H9 (cell line): ENCODE data around the gene TOP3B. TPM values are rescaled to one million over a fixed set of nuclear protein-coding genes. Genes with fewer than 3 reads are reported as not detected.

Experiments
- DNase-seq: peaks from one replicate; pipeline ENCODE4 v3.0.0-alpha.2; 2017
- H2AFZ ChIP-seq: one replicate; pipeline ENCODE4 v1.6.1; 2013; ENCODE audit warnings: mild to moderate bottlenecking, low read length, control low read depth, moderate library complexity
- H2AK5ac ChIP-seq: 2 replicates; pipeline ENCODE4 v1.6.1; 2013; ENCODE audit warnings: low read length, control low read depth, mixed read lengths; ENCODE audit not compliant: insufficient read length
- H2BK120ac ChIP-seq: one replicate; pipeline ENCODE4 v1.6.1; 2013; ENCODE audit warnings: low read depth, mild to moderate bottlenecking, low read length, control low read depth, inconsistent platforms; ENCODE audit not compliant: poor library complexity, severe bottlenecking
- H2BK12ac ChIP-seq: 2 replicates; pipeline ENCODE4 v1.6.1; 2013; ENCODE audit warnings: low read length, control low read depth, mixed read lengths, low read depth; ENCODE audit not compliant: insufficient read length
- H2BK15ac ChIP-seq: 2 replicates; pipeline ENCODE4 v1.6.1; 2013; ENCODE audit warnings: low read depth, low read length, control low read depth
- H2BK20ac ChIP-seq: one replicate; pipeline ENCODE4 v1.6.1; 2013; ENCODE audit warnings: low read depth, mild to moderate bottlenecking, low read length, control low read depth, inconsistent platforms; ENCODE audit not compliant: poor library complexity, severe bottlenecking
- H2BK5ac ChIP-seq: 2 replicates; pipeline ENCODE4 v1.6.1; 2013; ENCODE audit warnings: low read length, control low read depth, mixed read lengths; ENCODE audit not compliant: insufficient read length
- H3K14ac ChIP-seq: 2 replicates; pipeline ENCODE4 v1.6.1; 2013; ENCODE audit warnings: low read length, control low read depth; ENCODE audit not compliant: insufficient read depth
- H3K18ac ChIP-seq: 2 replicates; pipeline ENCODE4 v1.6.1; 2013; ENCODE audit warnings: low read depth, mild to moderate bottlenecking, mixed read lengths, low read length, control low read depth; ENCODE audit not compliant: insufficient read length
- H3K23ac ChIP-seq: 2 replicates; pipeline ENCODE4 v1.6.1; 2013; ENCODE audit warnings: low read length, control low read depth, mixed read lengths, low read depth; ENCODE audit not compliant: insufficient read length
- H3K23me2 ChIP-seq: 2 replicates; pipeline ENCODE4 v1.6.1; 2013; ENCODE audit warnings: low read depth, mild to moderate bottlenecking, mixed read lengths, low read length, control low read depth; ENCODE audit not compliant: insufficient read length, poor library complexity, severe bottlenecking
- H3K27ac ChIP-seq: 2 replicates; pipeline ENCODE4 v1.5.1; 2013; ENCODE audit warnings: low read length, control low read depth, mixed read lengths, low read depth; ENCODE audit not compliant: insufficient read length
- H3K27me3 ChIP-seq: 2 replicates; pipeline ENCODE4 v1.6.1; 2013; ENCODE audit warnings: low read length, control low read depth, inconsistent platforms; ENCODE audit not compliant: insufficient read depth
- H3K4ac ChIP-seq: 2 replicates; pipeline ENCODE4 v1.6.1; 2013; ENCODE audit warnings: low read depth, mild to moderate bottlenecking, control low read depth, inconsistent platforms, low read length, moderate library complexity
- H3K4me1 ChIP-seq: 2 replicates; pipeline ENCODE4 v1.6.1; 2013; ENCODE audit warnings: low read length, control low read depth, inconsistent platforms; ENCODE audit not compliant: insufficient read depth
- H3K4me2 ChIP-seq: 2 replicates; pipeline ENCODE4 v1.6.1; 2013; ENCODE audit warnings: low read length, control low read depth, mixed read lengths; ENCODE audit not compliant: insufficient read length, insufficient read depth
- H3K56ac ChIP-seq: 2 replicates; pipeline ENCODE4 v1.6.1; 2013; ENCODE audit warnings: low read depth, mild to moderate bottlenecking, mixed read lengths, low read length, control low read depth; ENCODE audit not compliant: insufficient read length
- H3K79me1 ChIP-seq: 2 replicates; pipeline ENCODE4 v1.6.1; 2013; ENCODE audit warnings: low read depth, mild to moderate bottlenecking, moderate library complexity, low read length, control low read depth, inconsistent platforms; ENCODE audit not compliant: insufficient read depth, poor library complexity, severe bottlenecking
- H3K79me2 ChIP-seq: 2 replicates; pipeline ENCODE4 v1.6.1; 2013; ENCODE audit warnings: low read length, control low read depth, inconsistent platforms; ENCODE audit not compliant: insufficient read depth
- H3K9ac ChIP-seq: 2 replicates; pipeline ENCODE4 v1.6.1; 2013; ENCODE audit warnings: low read length, control low read depth, mixed read lengths; ENCODE audit not compliant: insufficient read length; ENCODE audit errors: extremely low read depth
- H3K9me3 ChIP-seq: one replicate; pipeline ENCODE4 v1.6.1; 2013; ENCODE audit warnings: low read depth, low read length, inconsistent platforms; ENCODE audit not compliant: control insufficient read depth
- H3T11ph ChIP-seq: one replicate; pipeline ENCODE4 v1.6.1; 2013; ENCODE audit warnings: mild to moderate bottlenecking, low read length, control low read depth, inconsistent platforms
- H4K20me1 ChIP-seq: one replicate; pipeline ENCODE4 v1.6.1; 2013; ENCODE audit not compliant: control insufficient read depth, insufficient read length, insufficient read depth
- H4K5ac ChIP-seq: 2 replicates; pipeline ENCODE4 v1.6.1; 2013; ENCODE audit warnings: low read depth, mild to moderate bottlenecking, mixed read lengths, low read length, control low read depth; ENCODE audit not compliant: insufficient read length
- H4K8ac ChIP-seq: replicated peaks from 2 replicates; pipeline ENCODE4 v1.6.1; 2013; ENCODE audit warnings: low read length, control low read depth, mixed read lengths, low read depth; ENCODE audit not compliant: insufficient read length
- H4K91ac ChIP-seq: 2 replicates; pipeline ENCODE4 v1.6.1; 2013; ENCODE audit warnings: low read depth, mild to moderate bottlenecking, moderate library complexity, mixed read lengths, low read length, control low read depth; ENCODE audit not compliant: insufficient read length
- H3K27ac Mint-ChIP-seq, 3 experiments: 2 replicates in 2 of 3; 3 replicates in 1 of 3; pipeline ENCODE4 v1.8.0; 2020 to 2021; ENCODE audit warnings: mixed read lengths in 3 of 3, mild to moderate bottlenecking in 1 of 3, moderate library complexity in 1 of 3
- H3K27me3 Mint-ChIP-seq: 2 replicates; pipeline ENCODE4 v1.8.0; 2021; ENCODE audit warnings: low read depth, mild to moderate bottlenecking, moderate library complexity, mixed read lengths
- H3K36me3 Mint-ChIP-seq, 3 experiments: 2 replicates in 2 of 3; 3 replicates in 1 of 3; pipeline ENCODE4 v1.8.0; 2020 to 2021; ENCODE audit warnings: low read depth in 3 of 3, mixed read lengths in 3 of 3; ENCODE audit not compliant: insufficient read depth in 1 of 3
- H3K4me1 Mint-ChIP-seq, 2 experiments: 2 replicates each; pipeline ENCODE4 v1.8.0; 2020; ENCODE audit warnings: mixed read lengths in 2 of 2
- H3K4me3 Mint-ChIP-seq, 2 experiments: 2 replicates in 1 of 2; 3 replicates in 1 of 2; pipeline ENCODE4 v1.8.0; 2020 to 2021; ENCODE audit warnings: mild to moderate bottlenecking in 2 of 2, mixed read lengths in 2 of 2, moderate library complexity in 1 of 2
- H3K9me3 Mint-ChIP-seq, 2 experiments: 2 replicates in 1 of 2; 3 replicates in 1 of 2; pipeline ENCODE4 v1.8.0; 2020; ENCODE audit warnings: mild to moderate bottlenecking in 2 of 2, mixed read lengths in 2 of 2, moderate library complexity in 1 of 2
- WGBS: extraction: QIAGEN DNeasy Blood & Tissue Kit; methylation state at CpG from one replicate; pipeline ENCODE4 v1.1.7; 2013; ENCODE audit warnings: missing lambda C conversion rate, low lambda C conversion rate, mixed read lengths; ENCODE audit not compliant: insufficient read length; ENCODE audit errors: extremely low coverage; 5-methylcytosine and 5-hydroxymethylcytosine counted together
- total RNA-seq: library from RNA; stranded (reverse); gene quantifications from 2 replicates; pipeline ENCODE4 v1.2.1, GENCODE V29; 2021
- TF ChIP-seq, protein P1 (sequence below): fragments of 200-600 bp; sonication (generic); conservative IDR thresholded peaks from 3 replicates; pipeline ENCODE4 v1.8.0; 2021; ENCODE audit warnings: antibody characterized with exemption, mild to moderate bottlenecking

TOP3B gene
- total RNA-seq, 1 experiment from 2014 or later, result 55.2 TPM

DNA sequence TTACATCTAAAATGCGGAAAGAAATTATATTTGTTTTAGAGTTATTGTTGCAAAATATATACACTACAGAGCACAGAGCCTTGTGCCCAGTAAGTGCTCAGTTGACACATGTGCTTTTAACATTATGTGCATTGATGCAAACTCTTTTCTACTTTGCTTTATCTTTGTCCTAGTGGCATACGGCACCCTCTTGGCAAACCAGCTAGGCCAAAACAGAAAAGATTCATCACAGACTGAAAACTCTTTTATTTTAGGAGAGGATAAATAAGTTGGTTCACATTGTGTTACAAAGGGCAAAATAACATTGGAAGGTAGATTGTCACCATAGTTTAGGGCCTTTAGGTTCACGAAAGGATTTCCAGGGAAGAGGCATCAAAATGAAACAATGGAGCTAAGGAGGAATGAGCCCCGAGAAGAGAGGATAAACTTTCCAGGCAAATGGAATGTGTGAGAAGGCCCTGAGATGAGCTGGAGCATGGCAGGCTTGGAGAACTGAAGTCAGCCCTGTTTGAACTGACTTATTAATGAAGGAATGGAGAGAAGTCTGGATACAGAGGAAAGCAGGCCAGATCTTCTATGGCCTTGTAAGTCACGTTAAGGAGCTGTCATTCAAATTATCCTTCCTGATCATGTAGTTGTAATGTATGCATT is 23.5 kb upstream of the TOP3B start:
- H3K18ac ChIP-seq, result no peak overlapping the region
- H3K27ac Mint-ChIP-seq, result no peak overlapping the region
- no peak overlapping the region for H2BK5ac ChIP-seq
- no peak overlapping the region for H3K4me3 Mint-ChIP-seq
- H3K9ac ChIP-seq, result no peak overlapping the region
- TF ChIP-seq, protein P1, sequence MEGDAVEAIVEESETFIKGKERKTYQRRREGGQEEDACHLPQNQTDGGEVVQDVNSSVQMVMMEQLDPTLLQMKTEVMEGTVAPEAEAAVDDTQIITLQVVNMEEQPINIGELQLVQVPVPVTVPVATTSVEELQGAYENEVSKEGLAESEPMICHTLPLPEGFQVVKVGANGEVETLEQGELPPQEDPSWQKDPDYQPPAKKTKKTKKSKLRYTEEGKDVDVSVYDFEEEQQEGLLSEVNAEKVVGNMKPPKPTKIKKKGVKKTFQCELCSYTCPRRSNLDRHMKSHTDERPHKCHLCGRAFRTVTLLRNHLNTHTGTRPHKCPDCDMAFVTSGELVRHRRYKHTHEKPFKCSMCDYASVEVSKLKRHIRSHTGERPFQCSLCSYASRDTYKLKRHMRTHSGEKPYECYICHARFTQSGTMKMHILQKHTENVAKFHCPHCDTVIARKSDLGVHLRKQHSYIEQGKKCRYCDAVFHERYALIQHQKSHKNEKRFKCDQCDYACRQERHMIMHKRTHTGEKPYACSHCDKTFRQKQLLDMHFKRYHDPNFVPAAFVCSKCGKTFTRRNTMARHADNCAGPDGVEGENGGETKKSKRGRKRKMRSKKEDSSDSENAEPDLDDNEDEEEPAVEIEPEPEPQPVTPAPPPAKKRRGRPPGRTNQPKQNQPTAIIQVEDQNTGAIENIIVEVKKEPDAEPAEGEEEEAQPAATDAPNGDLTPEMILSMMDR, result no peak
- H2AFZ ChIP-seq, result no peak overlapping the region
- H3K4ac ChIP-seq, result no peak overlapping the region
- H3K14ac ChIP-seq, result no peak overlapping the region
- no peaks in the 10 kb centered on the region for H4K20me1 ChIP-seq
- H3T11ph ChIP-seq, result no peak overlapping the region
- no peaks in the 10 kb centered on the region for H3K23me2 ChIP-seq
- no peak overlapping the region for H2BK20ac ChIP-seq
- no peaks in the 10 kb centered on the region for H3K79me2 ChIP-seq
- peaks cover 20% of the 10 kb centered on the region; the same call in 1 of the 2 replicates for H3K27me3 ChIP-seq
- H3K4me1 Mint-ChIP-seq, result peaks cover 10 to 15% of the 10 kb centered on the region in 2 experiments
- peaks cover 99% of the 10 kb centered on the region for H3K27me3 Mint-ChIP-seq
- H3K4me1 ChIP-seq, result no peaks in the 10 kb centered on the region
- no peak overlapping the region for H4K8ac ChIP-seq
- DNase-seq, result no peak
- H3K23ac ChIP-seq, result no peak overlapping the region
- H2AK5ac ChIP-seq, result no peak overlapping the region
- H3K27ac ChIP-seq, result no peak overlapping the region
- H3K79me1 ChIP-seq, result no peaks in the 10 kb centered on the region
- 0 out of 5 replicates have a peak, but pooled peaks cover 2 to 3% of the 10 kb centered on the region in 2 experiments for H3K9me3 Mint-ChIP-seq
- no peak overlapping the region for H2BK12ac ChIP-seq
- H2BK120ac ChIP-seq, result no peak overlapping the region
- no peak overlapping the region for H2BK15ac ChIP-seq
- H3K4me2 ChIP-seq, result no peak overlapping the region
- no peaks in the 10 kb centered on the region for H3K9me3 ChIP-seq
- no peak overlapping the region for H3K56ac ChIP-seq
- no peaks in the 10 kb centered on the region for H3K36me3 Mint-ChIP-seq
- WGBS, result no CpG with 5 or more reads among the region's 5 CpGs
- no peak overlapping the region for H4K91ac ChIP-seq
- H4K5ac ChIP-seq, result no peak overlapping the region
